ENCODE measurements around the gene TACR2.

TACR2 gene

GRCh38 chr10:69449841-69450240 is 33.1 kb upstream of the TACR2 start:
- peak; percentile 59 for DNase-seq (ENCODE audit: low read depth)
- H3K4me3 ChIP-seq (ENCODE audit: low read depth, low read length), result no peak overlapping the region
- TF ChIP-seq, protein P1, sequence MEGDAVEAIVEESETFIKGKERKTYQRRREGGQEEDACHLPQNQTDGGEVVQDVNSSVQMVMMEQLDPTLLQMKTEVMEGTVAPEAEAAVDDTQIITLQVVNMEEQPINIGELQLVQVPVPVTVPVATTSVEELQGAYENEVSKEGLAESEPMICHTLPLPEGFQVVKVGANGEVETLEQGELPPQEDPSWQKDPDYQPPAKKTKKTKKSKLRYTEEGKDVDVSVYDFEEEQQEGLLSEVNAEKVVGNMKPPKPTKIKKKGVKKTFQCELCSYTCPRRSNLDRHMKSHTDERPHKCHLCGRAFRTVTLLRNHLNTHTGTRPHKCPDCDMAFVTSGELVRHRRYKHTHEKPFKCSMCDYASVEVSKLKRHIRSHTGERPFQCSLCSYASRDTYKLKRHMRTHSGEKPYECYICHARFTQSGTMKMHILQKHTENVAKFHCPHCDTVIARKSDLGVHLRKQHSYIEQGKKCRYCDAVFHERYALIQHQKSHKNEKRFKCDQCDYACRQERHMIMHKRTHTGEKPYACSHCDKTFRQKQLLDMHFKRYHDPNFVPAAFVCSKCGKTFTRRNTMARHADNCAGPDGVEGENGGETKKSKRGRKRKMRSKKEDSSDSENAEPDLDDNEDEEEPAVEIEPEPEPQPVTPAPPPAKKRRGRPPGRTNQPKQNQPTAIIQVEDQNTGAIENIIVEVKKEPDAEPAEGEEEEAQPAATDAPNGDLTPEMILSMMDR (IDR thresholded peaks at IDR 0.05; ENCODE audit: control insufficient read depth, extremely low read depth, insufficient read depth), result peak; percentile 34; the same call in 1 of the 2 replicates

- DNase-seq (ENCODE audit: low read depth), result peak; percentile 82
- no peak overlapping the region for H3K4me3 ChIP-seq (ENCODE audit: low read depth, low read length)
- TF ChIP-seq, protein P1 (IDR thresholded peaks at IDR 0.05; ENCODE audit: control insufficient read depth, extremely low read depth, insufficient read depth), result no peak
Measured at GRCh38 chr10:69446650-69447151, 30.0 kb upstream of the TACR2 start.

GRCh38 chr10:69446229-69446628 is 29.5 kb upstream of the TACR2 start:
- no peak overlapping the region for H3K4me3 ChIP-seq (ENCODE audit: low read depth, low read length)
- DNase-seq (ENCODE audit: low read depth), result no peak
- TF ChIP-seq, protein P1 (IDR thresholded peaks at IDR 0.05; ENCODE audit: control insufficient read depth, extremely low read depth, insufficient read depth), result no peak

GRCh38 chr10:69445041-69445440 is 28.3 kb upstream of the TACR2 start:
- TF ChIP-seq, protein P1 (IDR thresholded peaks at IDR 0.05; ENCODE audit: control insufficient read depth, extremely low read depth, insufficient read depth), result no peak
- DNase-seq (ENCODE audit: low read depth), result no peak
- H3K4me3 ChIP-seq (ENCODE audit: low read depth, low read length), result no peak overlapping the region

- no peak for DNase-seq (ENCODE audit: low read depth)
- H3K4me3 ChIP-seq (ENCODE audit: low read depth, low read length), result no peak overlapping the region
- TF ChIP-seq, protein P1 (IDR thresholded peaks at IDR 0.05; ENCODE audit: control insufficient read depth, extremely low read depth, insufficient read depth), result no peak
Measured at GRCh38 chr10:69443354-69443753, 26.6 kb upstream of the TACR2 start.

DNA sequence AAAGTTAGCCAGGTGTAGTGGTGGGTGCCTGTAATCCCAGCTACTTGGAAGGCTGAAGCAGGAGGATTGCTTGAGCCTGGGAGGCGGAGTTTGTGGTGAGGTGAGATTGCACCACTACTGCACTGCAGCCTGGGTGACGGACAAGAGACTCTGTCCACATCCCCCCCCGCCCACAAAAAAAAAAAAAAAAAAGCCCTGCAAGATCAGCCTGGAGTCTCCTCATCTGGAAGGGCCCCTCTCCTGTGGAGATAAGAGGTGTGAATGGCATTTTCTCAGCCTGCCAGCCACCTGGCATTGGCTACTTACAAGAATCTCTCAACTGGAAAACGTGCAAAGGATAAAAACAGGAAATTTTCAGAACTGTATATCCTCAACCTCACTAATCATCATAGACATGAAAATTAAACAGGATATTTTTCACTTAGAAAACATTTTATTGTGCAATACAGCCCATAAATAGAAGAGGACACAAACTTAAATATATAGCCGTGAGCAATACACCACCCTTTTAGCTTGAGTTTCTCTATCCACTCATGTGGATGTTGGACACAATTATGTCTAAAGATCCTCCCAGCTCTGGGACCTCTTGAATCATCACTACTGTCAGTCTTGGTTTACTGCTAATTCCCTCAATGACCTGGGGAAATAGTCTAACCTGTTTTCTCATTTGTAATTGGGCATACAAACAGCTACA is 23.2 kb upstream of the TACR2 start:
- TF ChIP-seq, protein P1 (IDR thresholded peaks at IDR 0.05; ENCODE audit: control insufficient read depth, extremely low read depth, insufficient read depth), result no peak
- no peak overlapping the region for H3K4me3 ChIP-seq (ENCODE audit: low read depth, low read length)
- no peak for DNase-seq (ENCODE audit: low read depth)

DNA sequence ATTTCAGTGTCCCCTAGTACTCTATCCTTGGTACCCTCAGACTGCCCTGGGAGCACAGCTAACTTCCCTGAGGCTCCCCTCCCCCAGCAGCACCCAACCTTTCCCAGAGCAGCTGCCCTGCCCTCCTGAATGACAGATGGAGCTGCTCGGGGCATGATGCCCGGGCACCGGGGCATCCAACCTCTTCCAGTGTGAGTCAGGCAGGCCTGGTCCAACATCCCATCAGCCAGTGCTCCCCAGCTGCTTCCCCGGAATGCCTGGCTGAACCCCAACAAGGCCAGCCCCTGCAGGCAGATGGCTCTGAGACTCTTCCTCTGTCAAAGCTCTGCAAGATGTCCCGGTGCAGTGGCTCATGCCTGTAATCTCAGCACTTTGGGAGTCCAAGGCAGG is 22.6 kb upstream of the TACR2 start:
- no peak for DNase-seq (ENCODE audit: low read depth)
- no peak overlapping the region for H3K4me3 ChIP-seq (ENCODE audit: low read depth, low read length)
- TF ChIP-seq, protein P1 (IDR thresholded peaks at IDR 0.05; ENCODE audit: control insufficient read depth, extremely low read depth, insufficient read depth), result no peak
